HG02938 (cell line): ENCODE results near the gene ENTR1.
"Not testable (repeated sequence)": the region's sequence is repeated elsewhere in the genome, so short reads cannot be mapped to it uniquely, and the experiment has no call there.

Experiments
- ATAC-seq: cut with Tn5 transposase; IDR thresholded peaks from one replicate; pipeline ENCODE4 v1.9.1; 2021; ENCODE audit warnings: mild to moderate bottlenecking, moderate library complexity; ENCODE audit not compliant: unreplicated experiment

ENTR1 gene

GRCh38 chr9:136438548-136439480, 28.4 kb upstream of the ENTR1 start:
- peak; percentile 36 for ATAC-seq

GRCh38 chr9:136437839-136438547, 27.6 kb upstream of the ENTR1 start:
- no peak for ATAC-seq

DNA sequence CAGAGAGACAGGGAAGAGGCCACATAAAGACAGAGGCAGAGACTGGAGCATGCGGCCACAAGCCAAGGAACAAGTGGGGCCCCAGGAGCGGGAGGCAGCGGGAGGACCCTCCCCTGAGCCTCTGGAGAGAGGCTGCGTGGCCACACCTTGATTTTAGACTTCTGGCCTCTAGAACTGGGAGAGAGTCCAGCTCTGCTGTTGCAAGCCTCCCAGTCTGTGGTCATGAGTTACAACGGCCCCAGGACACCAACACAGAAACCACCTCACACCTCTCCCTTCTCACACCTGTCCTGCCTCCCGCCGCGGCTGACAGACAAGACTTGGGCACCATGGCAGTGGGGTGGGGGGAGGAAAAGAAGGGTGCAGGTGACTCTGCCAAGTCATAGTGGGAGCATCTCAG, 27.0 kb upstream of the ENTR1 start:
- ATAC-seq = no peak

DNA sequence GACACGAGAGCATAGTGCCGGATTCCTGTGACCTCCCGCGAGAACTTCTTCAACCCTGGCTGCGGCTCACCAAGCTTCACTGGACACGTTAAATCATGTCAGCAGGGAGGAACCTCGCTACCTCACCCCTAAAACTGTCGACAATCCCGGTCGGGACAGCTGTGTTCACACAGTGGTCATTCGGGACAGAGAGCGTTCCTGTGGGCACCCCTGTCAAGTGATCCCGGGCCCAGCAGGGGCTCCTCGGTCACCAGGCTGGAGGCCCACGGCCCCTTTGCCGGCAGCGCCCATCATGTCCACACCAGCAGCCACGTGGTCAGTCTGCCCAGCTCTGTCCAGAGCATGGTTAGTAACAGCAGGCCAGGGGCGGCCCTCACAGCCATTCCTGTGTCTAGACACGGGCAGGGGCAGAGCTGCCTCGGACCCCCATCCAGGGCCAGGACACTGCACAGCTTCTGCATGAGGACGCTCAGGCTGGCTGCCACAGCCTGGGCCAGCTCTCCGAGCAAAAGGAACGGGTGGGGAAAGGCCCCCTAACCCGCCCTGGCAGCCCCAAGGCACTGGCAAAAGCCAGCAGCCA, 25.7 kb upstream of the ENTR1 start:
- no peak for ATAC-seq

DNA sequence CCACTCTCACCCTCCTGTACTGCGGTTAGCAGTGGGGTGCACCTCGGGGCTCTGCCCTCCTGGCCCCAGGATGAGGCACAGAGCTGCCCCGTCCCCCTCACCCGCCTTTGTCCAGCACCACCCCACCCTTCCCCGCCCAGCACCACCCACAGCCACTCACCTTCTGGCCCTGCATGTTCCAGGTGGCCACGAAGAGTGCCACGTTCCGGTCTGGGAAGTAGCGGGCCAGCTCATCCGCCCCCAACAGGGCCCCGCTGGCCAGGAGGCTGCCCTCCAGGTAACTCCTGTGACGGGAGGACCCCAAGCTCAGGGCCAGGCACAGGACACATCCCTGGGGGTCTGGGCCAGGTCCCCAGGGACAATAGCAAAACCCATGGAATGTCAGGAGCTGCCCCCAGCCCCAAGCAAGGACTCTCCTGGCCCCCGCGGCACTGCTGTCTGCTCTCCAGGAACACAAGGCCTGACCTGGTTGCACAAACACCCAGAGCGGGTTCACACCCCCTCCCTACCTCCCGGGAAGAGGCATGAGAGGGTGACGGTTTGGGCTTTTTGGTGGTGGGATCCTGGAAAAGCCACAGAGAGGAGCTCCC, 24.3 kb upstream of the ENTR1 start:
- no peak for ATAC-seq

DNA sequence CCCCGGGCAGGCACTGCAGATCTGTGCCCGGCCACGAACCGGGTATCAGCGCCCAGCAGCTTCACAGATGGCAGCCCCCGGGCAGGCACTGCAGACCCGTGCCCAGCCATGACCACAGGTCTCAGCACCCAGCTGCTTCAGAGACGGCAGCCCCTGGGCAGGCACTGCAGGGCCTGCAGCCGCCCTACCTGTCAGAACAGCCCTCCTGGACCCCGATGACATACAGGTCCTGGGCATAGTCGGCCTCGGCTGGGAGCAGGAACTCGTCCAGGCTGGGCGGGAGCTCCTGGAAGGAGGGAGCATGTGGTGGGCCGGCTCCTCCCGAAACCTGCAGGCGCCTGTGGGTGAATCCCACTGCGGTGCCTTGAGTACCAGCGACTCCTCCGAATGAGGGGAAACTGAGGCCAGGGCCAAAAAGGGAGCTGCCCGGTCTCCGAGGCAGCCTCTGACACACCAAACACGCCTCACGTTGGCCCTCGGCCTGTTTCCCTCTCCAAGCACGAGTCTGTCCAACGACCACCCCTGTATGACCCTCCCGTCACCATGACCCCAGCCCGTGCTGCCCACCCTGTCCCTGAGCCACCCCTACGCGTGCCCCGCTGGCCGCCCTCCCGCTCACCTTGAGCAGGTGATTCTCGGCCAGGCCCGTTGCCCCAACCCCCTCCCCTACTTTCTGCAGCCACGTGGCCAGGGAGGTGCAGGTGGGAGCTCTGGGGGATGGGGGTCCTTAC, 23.6 kb upstream of the ENTR1 start:
- ATAC-seq = no peak

GRCh38 chr9:136433043-136433715, 22.8 kb upstream of the ENTR1 start:
- ATAC-seq = no peak

GRCh38 chr9:136432591-136432990, 22.2 kb upstream of the ENTR1 start:
- no peak for ATAC-seq

DNA sequence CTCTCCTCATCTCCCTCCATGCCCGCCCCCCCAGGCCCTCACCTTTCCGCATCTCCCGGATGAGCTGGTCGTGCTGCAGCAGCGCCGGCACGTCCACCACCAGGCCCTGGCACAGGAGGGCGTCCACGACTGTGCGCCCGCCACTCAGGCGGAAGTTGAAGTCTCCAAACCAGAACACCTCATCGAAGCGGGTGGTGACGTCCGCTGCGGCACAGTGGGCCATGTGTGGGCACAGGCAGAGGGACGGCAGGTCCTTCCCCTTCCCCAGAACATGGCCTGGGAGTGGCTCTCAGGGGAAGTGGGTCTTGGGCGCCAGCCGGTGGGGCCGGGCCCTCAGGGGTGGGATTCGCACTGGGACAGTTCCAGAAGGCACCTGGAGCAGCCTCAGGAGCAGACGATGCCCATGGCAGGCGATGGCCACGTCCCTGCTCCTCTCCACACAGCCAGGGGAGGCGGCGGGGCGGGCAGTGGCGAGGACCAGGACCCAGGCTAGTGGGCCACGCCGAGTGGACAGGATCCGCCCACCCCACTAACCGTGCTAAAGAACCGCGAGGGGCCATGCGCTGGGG, 21.5 kb upstream of the ENTR1 start:
- no peak for ATAC-seq

DNA sequence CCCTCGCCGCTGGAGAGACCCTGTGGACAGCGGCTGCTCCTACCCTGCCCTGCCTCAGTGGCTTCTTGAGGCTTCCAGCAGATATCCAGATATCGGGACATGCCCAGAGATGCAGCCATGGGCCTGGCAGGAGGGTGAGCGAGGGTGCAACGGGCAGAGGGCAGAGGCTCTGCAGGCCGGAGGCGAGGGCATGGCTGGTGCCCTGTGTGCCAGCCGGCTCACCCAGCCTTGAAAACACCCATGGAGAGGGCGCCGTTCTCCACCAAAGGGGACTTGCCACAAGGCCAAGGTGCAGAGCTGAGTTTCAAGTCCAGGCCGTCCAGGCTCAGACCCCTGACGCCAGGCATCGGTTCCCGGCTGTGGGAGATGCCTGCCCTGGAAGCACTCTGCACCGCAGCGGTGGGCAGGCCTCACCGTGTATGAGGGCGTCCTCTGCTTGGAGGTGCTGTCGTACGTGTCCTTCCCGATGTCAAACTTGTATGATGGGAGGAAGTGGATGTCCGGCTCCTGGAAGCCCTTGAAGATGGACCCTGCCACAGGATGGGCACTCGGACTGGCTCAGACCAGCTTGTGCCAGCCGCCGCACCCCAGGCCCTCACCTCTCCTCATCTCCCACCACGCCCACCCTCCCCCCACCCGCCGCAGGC, 20.3 kb upstream of the ENTR1 start:
- ATAC-seq = no peak

DNA sequence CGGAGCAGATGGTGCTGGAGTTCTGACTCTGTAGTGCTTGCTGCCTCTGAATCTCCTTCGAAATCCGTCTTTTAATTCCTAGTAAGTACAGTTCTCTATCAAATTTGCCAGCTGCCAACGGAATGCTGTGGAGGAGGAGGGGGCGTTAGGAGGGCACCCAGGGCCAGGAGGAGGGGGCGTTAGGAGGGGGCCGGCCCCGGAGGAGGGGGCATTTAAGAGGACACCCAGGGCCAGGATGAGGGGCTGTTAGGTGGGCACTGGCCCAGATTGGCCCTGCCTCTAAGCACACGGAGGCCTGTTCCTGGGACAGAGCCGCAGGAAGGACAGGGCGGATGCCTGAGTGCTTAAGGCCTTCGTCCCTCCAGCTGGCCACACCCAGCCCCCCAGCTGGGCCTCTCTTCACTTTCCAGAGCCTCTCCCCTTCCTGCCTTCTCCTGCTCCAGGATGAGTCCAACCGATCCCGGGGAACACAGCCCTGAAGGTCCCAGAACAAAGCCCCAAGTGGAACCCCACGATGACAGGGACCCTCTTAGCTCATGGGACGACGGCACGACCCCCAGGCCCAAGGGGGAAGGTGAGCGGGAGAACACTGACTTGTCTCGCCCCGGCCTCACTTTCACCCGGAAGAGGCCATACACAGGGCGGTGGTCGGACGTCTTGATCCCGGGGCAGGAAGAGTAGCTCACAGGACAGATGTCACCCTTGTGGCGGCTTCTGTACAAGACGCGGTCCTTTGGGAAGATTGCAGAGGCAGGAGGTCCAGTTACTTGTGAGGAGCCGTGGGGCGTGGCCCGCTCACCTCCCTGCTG, 19.5 kb upstream of the ENTR1 start:
- ATAC-seq = no peak

- ATAC-seq = no peak
These were observed 18.7 kb upstream of the ENTR1 start for GRCh38 chr9:136429075-136429628.

GRCh38 chr9:136426787-136427186, 16.4 kb upstream of the ENTR1 start:
- ATAC-seq = no peak

DNA sequence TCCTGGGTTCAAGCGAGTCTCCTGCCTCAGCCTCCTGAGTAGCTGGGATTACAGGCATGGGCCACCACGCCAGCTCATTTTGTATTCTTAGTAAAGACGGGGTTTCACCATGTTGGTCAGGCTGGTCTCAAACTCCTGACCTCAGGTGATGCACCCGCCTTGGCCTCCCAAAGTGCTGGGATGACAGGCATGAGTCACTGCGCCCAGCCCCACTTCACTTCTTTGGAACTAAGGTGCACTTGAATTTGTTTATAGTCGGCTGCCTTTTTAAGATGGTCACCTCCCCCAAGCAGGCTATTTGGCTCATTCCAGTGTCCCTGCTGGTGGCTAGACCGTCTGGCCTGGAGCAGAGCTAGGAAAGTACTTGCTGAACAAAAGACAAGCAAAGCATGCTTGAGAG, 15.0 kb upstream of the ENTR1 start:
- not testable (repeated sequence) for ATAC-seq

- no peak for ATAC-seq
These were observed 14.4 kb upstream of the ENTR1 start for GRCh38 chr9:136424750-136425362.

DNA sequence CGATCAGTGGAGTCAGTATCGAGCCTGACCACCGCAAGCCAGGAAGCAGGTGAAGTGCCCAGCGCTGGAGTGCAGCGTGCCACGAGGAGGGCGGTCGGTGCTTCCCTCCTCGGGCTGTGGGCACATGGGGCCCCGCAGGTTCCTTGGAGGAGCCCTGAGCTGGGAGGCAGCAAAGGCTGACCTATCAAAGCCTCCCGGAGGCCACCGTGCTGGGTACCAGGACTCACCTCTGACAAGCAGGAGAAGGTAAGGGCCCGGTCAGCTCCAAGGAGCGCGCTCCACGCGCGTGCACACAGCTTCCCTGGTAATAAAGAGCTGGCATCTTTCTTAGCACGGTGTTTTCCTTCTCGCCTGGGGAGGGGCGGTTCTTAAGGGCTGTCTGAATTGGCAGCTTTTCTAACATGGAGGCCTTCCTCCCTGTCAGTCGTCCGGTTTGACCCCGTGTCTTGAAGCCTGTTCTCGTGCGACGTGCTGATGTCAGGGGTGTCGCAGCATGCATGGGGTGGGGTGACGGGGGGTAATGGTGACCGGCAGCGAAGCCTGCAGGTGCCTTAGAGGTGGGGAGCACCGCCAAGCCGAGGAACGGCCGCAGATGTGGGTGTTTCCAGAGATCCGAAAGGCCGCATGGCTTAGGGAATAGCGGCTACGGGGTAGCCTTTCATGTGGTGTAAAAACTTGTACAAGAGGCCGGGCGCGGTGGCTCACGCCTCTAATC, 13.2 kb upstream of the ENTR1 start:
- ATAC-seq = no peak

DNA sequence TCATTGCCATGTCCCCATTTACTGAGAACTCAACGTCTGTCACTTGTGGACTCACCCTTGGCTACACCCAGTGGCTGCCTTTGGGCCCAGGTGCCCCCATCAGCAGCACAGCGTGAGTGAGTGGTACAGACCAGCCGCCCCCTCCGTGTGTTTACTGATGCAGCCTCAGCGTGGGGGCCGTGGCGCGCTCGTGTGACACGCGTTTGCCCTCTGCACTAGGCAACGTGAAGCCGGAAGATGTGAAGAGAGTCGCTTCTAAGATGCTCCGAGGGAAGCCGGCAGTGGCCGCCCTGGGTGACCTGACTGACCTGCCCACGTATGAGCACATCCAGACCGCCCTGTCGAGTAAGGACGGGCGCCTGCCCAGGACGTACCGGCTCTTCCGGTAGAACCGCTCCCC, 12.5 kb upstream of the ENTR1 start:
- ATAC-seq = no peak
